GM12878 (cell line): ENCODE results near the gene TLCD3B. TPM values are rescaled to one million over a fixed set of nuclear protein-coding genes. Genes with fewer than 3 reads are reported as not detected.

ENCODE experiments used
- ATAC-seq: fragments of 200-7000 bp; cut with Tn5 transposase; 3 replicates; pipeline ENCODE4 v1.9.1; 2020; ENCODE audit warnings: mild to moderate bottlenecking, moderate library complexity
- BruUV-seq: library from RNA; stranded (reverse); fragments of 400-500 nt; replicated peaks from 2 replicates; lab custom pipeline; 2021; lab: Mats Ljungman, UMichigan
- CTCF ChIA-PET: fragments of 300-600 bp; sonication (Branson Sonifier 250); formaldehyde crosslinking; extraction: SDS; loops from one replicate; lab custom pipeline; 2021; ENCODE audit warnings: inconsistent platforms; lab: Yijun Ruan, JAX
- POLR2A ChIA-PET: fragments of 350-600 bp; formaldehyde crosslinking; extraction: SDS; loops from one replicate; lab custom pipeline; 2021; ENCODE audit warnings: inconsistent platforms; lab: Charles Lee
- RAD21 ChIA-PET: fragments of 300-600 bp; sonication (Branson Sonifier 250); formaldehyde crosslinking; loops from one replicate; lab custom pipeline; 2023; ENCODE audit warnings: antibody characterized with exemption; ENCODE audit not compliant: unreplicated experiment; lab: Charles Lee
- SMC1A ChIA-PET: fragments of 300-600 bp; sonication (Branson Sonifier 250); formaldehyde crosslinking; loops from one replicate; lab custom pipeline; 2023; ENCODE audit not compliant: unreplicated experiment, uncharacterized antibody; lab: Charles Lee
- DNase-seq: peaks from one replicate; pipeline ENCODE4 v3.0.0-alpha.2; 2011; ENCODE audit warnings: low read depth, low spot score
- FAIRE-seq: peaks from 3 replicates; lab custom pipeline; 2011; peaks lifted over from hg19 to GRCh38; lab: Jason Lieb, UNC
- H2AFZ ChIP-seq: 2 replicates; pipeline ENCODE4 v1.6.0; 2011; ENCODE audit warnings: low read depth, low read length, control low read depth; ENCODE audit not compliant: control insufficient read depth
- H3K27ac ChIP-seq: 2 replicates; pipeline ENCODE4 v1.5.1; 2011; ENCODE audit warnings: control low read depth; ENCODE audit not compliant: control insufficient read depth, insufficient read depth
- H3K27me3 ChIP-seq, 2 experiments: replicated peaks in 1 of 2; 2 replicates each; pipeline versions ENCODE4 v1.6.0 to v1.6.1; 2011; ENCODE audit warnings: low read length in 1 of 2; ENCODE audit not compliant: control insufficient read depth in 2 of 2, insufficient read depth in 2 of 2
- H3K36me3 ChIP-seq, 2 experiments: 2 replicates each; pipeline ENCODE4 v1.5.1; 2011; ENCODE audit warnings: low read length in 1 of 2; ENCODE audit not compliant: control insufficient read depth in 2 of 2, insufficient read depth in 2 of 2
- H3K4me1 ChIP-seq: 2 replicates; pipeline ENCODE4 v1.6.1; 2011; ENCODE audit warnings: mild to moderate bottlenecking, low read length, moderate library complexity, mixed read lengths; ENCODE audit not compliant: control insufficient read depth, insufficient read depth
- H3K4me2 ChIP-seq: 2 replicates; pipeline ENCODE4 v1.6.0; 2011; ENCODE audit warnings: control low read depth; ENCODE audit not compliant: control insufficient read depth, insufficient read depth
- H3K4me3 ChIP-seq: fragments of 200-600 bp; sonication (generic); 2 replicates; pipeline ENCODE4 v1.5.1; 2016
- H3K79me2 ChIP-seq: 2 replicates; pipeline ENCODE4 v1.6.0; 2011; ENCODE audit warnings: low read length; ENCODE audit not compliant: control insufficient read depth, insufficient read depth
- H3K9ac ChIP-seq: 2 replicates; pipeline ENCODE4 v1.8.0; 2011; ENCODE audit warnings: low read length, control low read depth, mixed read lengths; ENCODE audit not compliant: control insufficient read depth, insufficient read depth
- H3K9me3 ChIP-seq: replicated peaks from 3 replicates; pipeline ENCODE4 v1.5.1; 2011; ENCODE audit warnings: mild to moderate bottlenecking, low read length; ENCODE audit not compliant: control insufficient read depth, insufficient read depth
- H4K20me1 ChIP-seq: 2 replicates; pipeline ENCODE4 v1.6.0; 2011; ENCODE audit not compliant: control insufficient read depth, insufficient read depth
- EED ChIP-seq: sonication (generic); IDR thresholded peaks from 2 replicates; pipeline ENCODE4 v1.6.1; 2016; ENCODE audit warnings: antibody characterized with exemption, low read depth
- NR2F1 ChIP-seq: fragments of 450-650 bp; conservative IDR thresholded peaks from 2 replicates; pipeline ENCODE4 v1.6.1; 2017; ENCODE audit warnings: mild to moderate bottlenecking
- PML ChIP-seq: IDR thresholded peaks from 2 replicates; pipeline ENCODE4 v1.6.1; 2012; ENCODE audit warnings: low read length, inconsistent platforms
- POU2F2 ChIP-seq: IDR thresholded peaks from 3 replicates; pipeline ENCODE4 v1.6.1; 2011; ENCODE audit warnings: low read depth, mild to moderate bottlenecking, low read length, borderline replicate concordance
- RCOR1 ChIP-seq: conservative IDR thresholded peaks from 2 replicates; pipeline ENCODE4 v1.6.1; 2012; ENCODE audit warnings: low read depth, low read length, improper control_type of control experiment
- RELB ChIP-seq: fragments of 450-650 bp; IDR thresholded peaks from 2 replicates; pipeline ENCODE4 v1.6.1; 2017; ENCODE audit warnings: low read depth, mild to moderate bottlenecking, moderate library complexity
- SMAD5 ChIP-seq: IDR thresholded peaks from 2 replicates; pipeline ENCODE4 v1.6.1; 2016; ENCODE audit warnings: antibody characterized with exemption, low read depth
- SPI1 ChIP-seq: IDR thresholded peaks from 2 replicates; pipeline ENCODE4 v1.6.1; 2011; ENCODE audit warnings: low read depth, mild to moderate bottlenecking, low read length, moderate library complexity, borderline replicate concordance; ENCODE audit not compliant: insufficient read depth
- YBX1 ChIP-seq: fragments of 450-650 bp; IDR thresholded peaks from 2 replicates; pipeline ENCODE4 v1.6.1; 2016; ENCODE audit warnings: antibody characterized with exemption
- ZBTB4 ChIP-seq: fragments of 450-650 bp; formaldehyde crosslinking; IDR thresholded peaks from 2 replicates; pipeline ENCODE4 v1.4.0; 2022; ENCODE audit warnings: mild to moderate bottlenecking, moderate library complexity
- ZNF217 ChIP-seq: fragments of 450-650 bp; IDR thresholded peaks from 2 replicates; pipeline ENCODE4 v1.6.1; 2017; ENCODE audit warnings: antibody characterized with exemption, mild to moderate bottlenecking
- WGBS: methylation state at CpG from one replicate; pipeline ENCODE4 v1.1.6; 2016; ENCODE audit warnings: low lambda C conversion rate; ENCODE audit not compliant: insufficient replicate concordance, insufficient coverage; ENCODE audit errors: missing lambda C conversion rate; 5-methylcytosine and 5-hydroxymethylcytosine counted together
- in situ Hi-C: fragments of 300-500 bp; cut with MboI; formaldehyde crosslinking; loops from 9 replicates; pipeline ENCODE4 v1.14.3; 2018; ENCODE audit warnings: mixed read lengths
- intact Hi-C: fragments of 100-400 bp; cut with micrococcal nuclease; formaldehyde crosslinking; loops from one replicate; pipeline ENCODE4 v1.14.2; 2022; ENCODE audit not compliant: unreplicated experiment
- polyA plus RNA-seq, 11 experiments: library from polyadenylated mRNA; depleted of rRNA in 4 of 11; unstranded in 6 of 11; stranded (reverse) in 5 of 11; fragments of >200 nt; fragmentation: Nextera tagmentation in 4 of 11; fragmentation: Illumina TruSeq in 1 of 11; extraction: Ambion mirVana in 4 of 11; extraction: Trizol in 1 of 11; gene quantifications; 1 replicate in 1 of 11; 2 replicates in 10 of 11; pipeline versions ENCODE4 v1.2.1 to v1.2.3, GENCODE V29; 2011 to 2016; ENCODE audit warnings: inconsistent platforms in 2 of 11, missing spikeins in 2 of 11, low read depth in 1 of 11
- total RNA-seq, 4 experiments: library from RNA; depleted of rRNA in 3 of 4; stranded (reverse); fragments of >200 nt in 3 of 4; fragmentation: Illumina TruSeq in 1 of 4; extraction: Trizol in 1 of 4; gene quantifications; 2 replicates each; pipeline versions ENCODE4 v1.2.1 to v1.2.3, GENCODE V29; 2013 to 2021

TLCD3B gene
- total and polyA plus RNA-seq, 10 of the 15 experiments (the other 5 are each of a cell fraction or from before 2014, with no cell fraction given) = 0.05 to 0.51 (median 0.18) TPM; not detected in 4

GRCh38 chr16:29988346-29989075 lies 42.6 kb downstream of the TLCD3B start:
- ChIA-PET POLR2A (interaction anchor here (0.6 to 1.3 kb wide), 2 partner anchors 11 to 26 kb away, joined by 3 read pairs; partner anchors contain the start of gene TMEM219), RAD21 (no interaction called here)

More at GRCh38 chr16:29988346-29989075, 42.6 kb downstream of the TLCD3B start:
- H3K9ac ChIP-seq = no peak overlapping the region
- in situ Hi-C loops = no loop called here
- H3K27me3 ChIP-seq = no peaks in the 10 kb centered on the region
- 94% methylated on average over 17 of the region's 17 CpGs for WGBS
- SMC1A ChIA-PET = no interaction called here
- H3K27ac ChIP-seq = no peak overlapping the region
- no peak for ATAC-seq
- no peaks in the 10 kb centered on the region for H3K79me2 ChIP-seq
- no peaks in the 10 kb centered on the region for H3K4me1 ChIP-seq
- CTCF ChIA-PET = interaction anchor here (1.1 kb wide), 1 partner anchor 12 kb away, joined by 4 read pairs; no protein-coding TSS in a partner anchor
- peaks cover 16 to 41% of the 10 kb centered on the region in 2 experiments; a peak in 3 of 4 replicates for H3K36me3 ChIP-seq
- H2AFZ ChIP-seq = no peak overlapping the region
- H3K4me3 ChIP-seq = no peak overlapping the region
- TF ChIP-seq YBX1 = no peak
- TF ChIP-seq ZNF217 = no peak
- TF ChIP-seq SPI1 = no peak
- TF ChIP-seq POU2F2 = no peak
- no peak for TF ChIP-seq SMAD5
- no peak for TF ChIP-seq NR2F1
- TF ChIP-seq ZBTB4 (CRISPR knock-in tag) = no peak
- no peak for TF ChIP-seq EED
- no peak for TF ChIP-seq RELB
- no peak for TF ChIP-seq RCOR1
- TF ChIP-seq PML = no peak
- no peak for DNase-seq
- BruUV-seq = no TSS peak
- H3K4me2 ChIP-seq = no peak overlapping the region
- FAIRE-seq = no peak
- no peaks in the 10 kb centered on the region for H3K9me3 ChIP-seq
- no peaks in the 10 kb centered on the region for H4K20me1 ChIP-seq
- intact Hi-C loops = no loop called here
